ENCODE data around the gene SLC48A1. TPM values are rescaled to one million over a fixed set of nuclear protein-coding genes. Genes with fewer than 3 reads are reported as not detected.

The SLC48A1 gene
- total and polyA plus RNA-seq, 9 donors, result 8.8 to 13.0 (median 12.2) TPM

GRCh38 chr12:47742253-47742825, 30.7 kb upstream of the SLC48A1 start:
- Histone ChIP-seq H3K36me3 (ENCODE audit: control insufficient read depth, insufficient read depth, low read length) (peaks cover 5% of the 10 kb centered on the region), H3K9me3 (replicated peaks; ENCODE audit: control insufficient read depth, low read depth, low read length) (no peaks in the 10 kb centered on the region), H3K27ac (ENCODE audit: low read length) (no peak overlapping the region), H3K27me3 (ENCODE audit: control insufficient read depth, insufficient read depth, low read length) (peaks cover 5% of the 10 kb centered on the region), H3K4me1 (ENCODE audit: control insufficient read depth, insufficient read depth, low read length) (peaks cover 30% of the 10 kb centered on the region), H3K4me3 (ENCODE audit: low read length) (no peak overlapping the region)
- no peak for DNase-seq
- 64% methylated on average over 4 of the region's 7 CpGs for WGBS (ENCODE audit: insufficient coverage)

GRCh38 chr12:47743311-47743860, 29.7 kb upstream of the SLC48A1 start:
- H3K4me3 ChIP-seq (ENCODE audit: low read length), result no peak overlapping the region
- H3K36me3 ChIP-seq (ENCODE audit: control insufficient read depth, insufficient read depth, low read length), result peaks cover 13% of the 10 kb centered on the region
- no peak for DNase-seq
- WGBS (ENCODE audit: insufficient coverage), result 79% methylated on average over 5 of the region's 9 CpGs
- peaks cover 5% of the 10 kb centered on the region for H3K27me3 ChIP-seq (ENCODE audit: control insufficient read depth, insufficient read depth, low read length)
- H3K4me1 ChIP-seq (ENCODE audit: control insufficient read depth, insufficient read depth, low read length), result peaks cover 24% of the 10 kb centered on the region
- H3K27ac ChIP-seq (ENCODE audit: low read length), result no peak overlapping the region
- H3K9me3 ChIP-seq (replicated peaks; ENCODE audit: control insufficient read depth, low read depth, low read length), result no peaks in the 10 kb centered on the region

- no peak for DNase-seq
- no peaks in the 10 kb centered on the region for H3K9me3 ChIP-seq (replicated peaks; ENCODE audit: control insufficient read depth, low read depth, low read length)
- peaks cover 5% of the 10 kb centered on the region for H3K27me3 ChIP-seq (ENCODE audit: control insufficient read depth, insufficient read depth, low read length)
- WGBS (ENCODE audit: insufficient coverage), result 57% methylated on average over 3 of the region's 10 CpGs
- no peak overlapping the region for H3K4me3 ChIP-seq (ENCODE audit: low read length)
- H3K4me1 ChIP-seq (ENCODE audit: control insufficient read depth, insufficient read depth, low read length), result peaks cover 24% of the 10 kb centered on the region
- H3K27ac ChIP-seq (ENCODE audit: low read length), result no peak overlapping the region
- H3K36me3 ChIP-seq (ENCODE audit: control insufficient read depth, insufficient read depth, low read length), result peaks cover 12% of the 10 kb centered on the region
Measured at GRCh38 chr12:47744005-47744651, 28.9 kb upstream of the SLC48A1 start.

DNA sequence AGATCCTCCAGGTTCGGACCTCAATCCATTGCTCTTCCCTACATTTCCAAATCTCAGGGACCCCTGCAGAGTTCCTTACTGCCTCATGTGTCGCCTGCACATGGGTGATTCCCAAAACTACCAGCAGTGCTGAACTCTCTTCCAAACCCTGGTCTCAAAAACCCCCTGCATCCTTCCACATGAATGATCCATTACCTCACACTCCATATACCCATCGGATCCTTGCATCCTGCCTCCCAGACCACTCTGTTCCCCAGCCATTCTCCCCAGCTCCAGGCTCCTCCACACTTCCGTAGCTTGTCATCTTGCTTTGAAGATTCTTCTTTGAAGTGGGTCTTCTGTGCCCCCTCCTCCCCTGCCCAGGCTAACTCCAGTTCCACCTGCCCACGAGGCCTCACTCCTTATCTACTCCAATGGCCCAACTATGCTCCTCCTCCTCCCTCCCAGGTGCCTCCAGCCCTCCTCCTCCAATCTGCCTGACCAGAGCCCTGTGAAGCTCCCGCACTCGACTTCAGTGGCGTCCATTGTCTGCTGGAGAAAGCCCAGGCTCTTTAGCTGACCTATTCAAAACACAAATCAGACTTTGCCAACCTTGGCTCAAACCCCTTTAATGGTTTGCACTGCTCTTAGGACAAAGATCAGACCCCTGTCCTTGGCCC, 28.1 kb upstream of the SLC48A1 start:
- H3K27me3 ChIP-seq (ENCODE audit: control insufficient read depth, insufficient read depth, low read length), result peaks cover 5% of the 10 kb centered on the region
- peaks cover 12% of the 10 kb centered on the region for H3K36me3 ChIP-seq (ENCODE audit: control insufficient read depth, insufficient read depth, low read length)
- no peak overlapping the region for H3K27ac ChIP-seq (ENCODE audit: low read length)
- no peaks in the 10 kb centered on the region for H3K9me3 ChIP-seq (replicated peaks; ENCODE audit: control insufficient read depth, low read depth, low read length)
- H3K4me1 ChIP-seq (ENCODE audit: control insufficient read depth, insufficient read depth, low read length), result peaks cover 21% of the 10 kb centered on the region
- WGBS (ENCODE audit: insufficient coverage), result 57% methylated on average over 8 of the region's 8 CpGs
- no peak overlapping the region for H3K4me3 ChIP-seq (ENCODE audit: low read length)
- no peak for DNase-seq

GRCh38 chr12:47745485-47746041, 27.5 kb upstream of the SLC48A1 start:
- Histone ChIP-seq H3K36me3 (ENCODE audit: control insufficient read depth, insufficient read depth, low read length) (peaks cover 12% of the 10 kb centered on the region), H3K4me1 (ENCODE audit: control insufficient read depth, insufficient read depth, low read length) (peaks cover 14% of the 10 kb centered on the region), H3K27ac (ENCODE audit: low read length) (no peak overlapping the region), H3K9me3 (replicated peaks; ENCODE audit: control insufficient read depth, low read depth, low read length) (no peaks in the 10 kb centered on the region), H3K4me3 (ENCODE audit: low read length) (no peak overlapping the region), H3K27me3 (ENCODE audit: control insufficient read depth, insufficient read depth, low read length) (peaks cover 5% of the 10 kb centered on the region)
- 41% methylated on average over 15 of the region's 16 CpGs for WGBS (ENCODE audit: insufficient coverage)
- no peak for DNase-seq

DNA sequence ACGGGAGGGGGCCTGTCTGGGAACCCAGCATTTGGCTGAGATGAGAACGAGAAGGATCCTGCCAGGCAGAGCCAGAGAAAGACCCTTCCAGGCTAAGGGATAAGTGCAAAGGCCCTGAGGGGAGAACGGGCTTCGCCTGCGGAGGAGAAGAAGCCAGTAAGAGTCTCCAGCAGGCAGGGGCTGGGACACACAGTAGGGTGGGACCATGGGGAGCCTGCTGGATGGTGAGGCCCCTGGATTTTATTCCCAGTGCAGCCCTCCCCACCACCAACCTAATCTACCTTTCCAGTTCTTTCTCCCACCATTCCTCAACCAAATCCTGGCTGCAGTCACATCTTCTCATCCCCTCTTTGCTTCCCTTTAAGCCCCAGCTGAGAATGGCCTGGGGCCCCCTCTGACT, 27.0 kb upstream of the SLC48A1 start:
- WGBS (ENCODE audit: insufficient coverage), result 42% methylated on average over 2 of the region's 5 CpGs

GRCh38 chr12:47746523-47746922, 26.5 kb upstream of the SLC48A1 start:
- Histone ChIP-seq H3K27ac (ENCODE audit: low read length) (no peak overlapping the region), H3K4me3 (ENCODE audit: low read length) (no peak overlapping the region), H3K27me3 (ENCODE audit: control insufficient read depth, insufficient read depth, low read length) (peaks cover 5% of the 10 kb centered on the region), H3K9me3 (replicated peaks; ENCODE audit: control insufficient read depth, low read depth, low read length) (no peaks in the 10 kb centered on the region), H3K36me3 (ENCODE audit: control insufficient read depth, insufficient read depth, low read length) (peaks cover 12% of the 10 kb centered on the region), H3K4me1 (ENCODE audit: control insufficient read depth, insufficient read depth, low read length) (peaks cover 4% of the 10 kb centered on the region)
- 92% methylated on average over 5 of the region's 7 CpGs for WGBS (ENCODE audit: insufficient coverage)
- no peak for DNase-seq

More for the DNA sequence above, 27.0 kb upstream of the SLC48A1 start:
- Histone ChIP-seq H3K4me3 (ENCODE audit: low read length) (no peak overlapping the region), H3K27me3 (ENCODE audit: control insufficient read depth, insufficient read depth, low read length) (peaks cover 5% of the 10 kb centered on the region), H3K27ac (ENCODE audit: low read length) (no peak overlapping the region), H3K36me3 (ENCODE audit: control insufficient read depth, insufficient read depth, low read length) (peaks cover 12% of the 10 kb centered on the region), H3K4me1 (ENCODE audit: control insufficient read depth, insufficient read depth, low read length) (peaks cover 9% of the 10 kb centered on the region), H3K9me3 (replicated peaks; ENCODE audit: control insufficient read depth, low read depth, low read length) (no peaks in the 10 kb centered on the region)
- DNase-seq, result no peak

GRCh38 chr12:47747126-47747525, 25.9 kb upstream of the SLC48A1 start:
- Histone ChIP-seq H3K27ac (ENCODE audit: low read length) (no peak overlapping the region), H3K4me1 (ENCODE audit: control insufficient read depth, insufficient read depth, low read length) (peaks cover 1% of the 10 kb centered on the region), H3K9me3 (replicated peaks; ENCODE audit: control insufficient read depth, low read depth, low read length) (no peaks in the 10 kb centered on the region), H3K27me3 (ENCODE audit: control insufficient read depth, insufficient read depth, low read length) (peaks cover 5% of the 10 kb centered on the region), H3K4me3 (ENCODE audit: low read length) (no peak overlapping the region), H3K36me3 (ENCODE audit: control insufficient read depth, insufficient read depth, low read length) (peaks cover 12% of the 10 kb centered on the region)
- DNase-seq, result no peak
- WGBS (ENCODE audit: insufficient coverage), result 81% methylated on average over 4 of the region's 4 CpGs

DNA sequence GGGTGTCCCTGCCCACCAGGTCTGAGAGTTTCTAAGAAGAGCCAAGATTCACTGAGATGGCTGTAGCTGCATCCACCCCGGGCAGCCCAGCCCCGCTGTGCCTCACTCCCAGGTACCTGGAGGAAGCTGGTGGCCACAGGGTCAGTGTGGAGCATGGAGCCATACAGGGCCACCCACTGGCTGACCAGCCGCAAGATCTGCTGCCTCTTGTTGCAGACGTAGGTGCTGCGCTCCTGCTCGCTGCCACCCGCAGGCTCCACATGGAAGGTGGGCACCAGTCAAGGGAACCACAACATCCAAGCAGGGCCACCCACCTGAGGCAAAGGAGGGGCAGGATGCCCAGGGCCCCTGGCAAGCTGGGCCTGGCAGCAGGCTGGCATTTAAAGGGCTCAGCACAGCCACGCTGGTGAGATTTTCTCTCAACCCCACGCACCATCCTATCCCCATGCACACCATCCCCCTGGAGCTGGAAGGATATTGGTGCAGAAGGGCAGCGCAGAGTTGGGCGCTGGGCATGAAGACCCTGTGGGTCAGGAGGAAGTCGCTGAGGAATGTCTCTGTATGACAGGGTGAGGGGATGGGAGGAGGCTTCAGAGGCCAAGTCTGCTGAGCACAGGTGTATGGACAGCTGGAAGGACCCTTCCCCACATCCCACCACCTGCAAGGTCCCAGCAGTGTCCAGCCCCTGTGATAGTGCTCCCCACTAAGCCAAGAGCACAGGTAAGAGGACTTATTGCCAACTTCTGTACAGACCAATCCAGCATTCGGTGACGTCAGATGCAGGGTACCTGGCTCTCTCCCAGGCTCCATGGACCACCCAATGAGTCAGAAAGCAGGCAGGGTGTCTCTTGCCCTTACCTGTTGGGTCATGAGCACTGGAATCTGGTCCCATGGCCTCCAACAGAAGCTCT, 25.2 kb upstream of the SLC48A1 start:
- Histone ChIP-seq H3K27ac (ENCODE audit: low read length) (no peak overlapping the region), H3K36me3 (ENCODE audit: control insufficient read depth, insufficient read depth, low read length) (peaks cover 12% of the 10 kb centered on the region), H3K27me3 (ENCODE audit: control insufficient read depth, insufficient read depth, low read length) (peaks cover 5% of the 10 kb centered on the region), H3K4me3 (ENCODE audit: low read length) (no peak overlapping the region), H3K9me3 (replicated peaks; ENCODE audit: control insufficient read depth, low read depth, low read length) (no peaks in the 10 kb centered on the region), H3K4me1 (ENCODE audit: control insufficient read depth, insufficient read depth, low read length) (peaks cover 6% of the 10 kb centered on the region)
- 83% methylated on average over 9 of the region's 14 CpGs for WGBS (ENCODE audit: insufficient coverage)
- DNase-seq, result no peak

Data from muscle of leg (tissue), 11 donors.